Common myeloid progenitor, CD34-positive (primary cell): ENCODE results near the gene C1orf232.

ENCODE experiments used
- CTCF ChIA-PET: fragments of 350-600 bp; sonication (Branson Sonifier 250); formaldehyde crosslinking; loops from one replicate; lab custom pipeline; 2021; ENCODE audit warnings: antibody characterized with exemption; lab: Charles Lee
- POLR2A ChIA-PET: fragments of 350-600 bp; sonication (Branson Sonifier 250); formaldehyde crosslinking; loops from one replicate; lab custom pipeline; 2021; ENCODE audit warnings: antibody characterized with exemption; lab: Charles Lee
- DNase-seq, 3 donors: peaks; one replicate each; pipeline versions ENCODE4 v3.0.0 to v3.0.0-alpha.2; 2013
- H3K27ac ChIP-seq, 2 experiments: 1 replicate in 1 of 2; 2 replicates in 1 of 2; pipeline ENCODE4 v1.7.0; 2013; ENCODE audit warnings: inconsistent platforms in 2 of 2, low read length in 2 of 2, mild to moderate bottlenecking in 2 of 2, low read depth in 1 of 2, moderate library complexity in 1 of 2; ENCODE audit not compliant: severe bottlenecking in 2 of 2, insufficient read depth in 1 of 2, poor library complexity in 1 of 2
- H3K27me3 ChIP-seq, 5 experiments: replicated peaks in 2 of 5; 1 replicate in 3 of 5; 2 replicates in 2 of 5; pipeline versions ENCODE4 v1.6.1 to v1.7.0; 2013; ENCODE audit warnings: low read length in 4 of 5, mild to moderate bottlenecking in 2 of 5, moderate library complexity in 2 of 5, inconsistent platforms in 1 of 5; ENCODE audit not compliant: insufficient read depth in 5 of 5, control insufficient read depth in 4 of 5
- H3K36me3 ChIP-seq, 4 experiments: 1 replicate in 2 of 4; 2 replicates in 2 of 4; pipeline versions ENCODE4 v1.6.1 to v1.7.0; 2013; ENCODE audit warnings: low read length in 3 of 4, control low read depth in 1 of 4, mild to moderate bottlenecking in 1 of 4; ENCODE audit not compliant: control insufficient read depth in 4 of 4, insufficient read depth in 4 of 4
- H3K4me1 ChIP-seq, 4 experiments: 1 replicate in 3 of 4; 2 replicates in 1 of 4; pipeline versions ENCODE4 v1.6.1 to v1.7.1; 2013; ENCODE audit warnings: low read length in 3 of 4, mild to moderate bottlenecking in 3 of 4, control low read depth in 1 of 4, inconsistent platforms in 1 of 4, moderate library complexity in 1 of 4; ENCODE audit not compliant: control insufficient read depth in 4 of 4, insufficient read depth in 4 of 4; ENCODE audit errors: control extremely low read depth in 1 of 4
- H3K4me3 ChIP-seq, 7 experiments: 1 replicate in 4 of 7; 2 replicates in 3 of 7; pipeline versions ENCODE4 v1.5.1 to v1.7.0; 2013; ENCODE audit warnings: mild to moderate bottlenecking in 7 of 7, low read length in 6 of 7, moderate library complexity in 6 of 7, inconsistent platforms in 2 of 7, low read depth in 2 of 7, control low read depth in 1 of 7; ENCODE audit not compliant: insufficient read depth in 4 of 7, control insufficient read depth in 1 of 7; ENCODE audit errors: extremely low read depth in 1 of 7
- H3K9me3 ChIP-seq, 5 experiments: 1 replicate in 4 of 5; 2 replicates in 1 of 5; pipeline versions ENCODE4 v1.6.1 to v1.7.1; 2013; ENCODE audit warnings: low read length in 4 of 5, mild to moderate bottlenecking in 2 of 5, inconsistent platforms in 1 of 5, low read depth in 1 of 5, moderate library complexity in 1 of 5; ENCODE audit not compliant: control insufficient read depth in 4 of 5, insufficient read depth in 2 of 5; ENCODE audit errors: control extremely low read depth in 1 of 5
- WGBS: methylation state at CpG from one replicate; pipeline ENCODE4 v1.1.5; 2013; ENCODE audit not compliant: insufficient coverage; 5-methylcytosine and 5-hydroxymethylcytosine counted together

The C1orf232 gene

GRCh38 chr1:26189751-26190275 is 21.1 kb upstream of the C1orf232 start:
- 100% methylated on average over 4 of the region's 7 CpGs for WGBS
- ChIA-PET POLR2A (interaction anchor here (0.6 kb wide), 1 partner anchor 40 kb away, joined by 3 read pairs; no protein-coding TSS in a partner anchor), CTCF (interaction anchor here (0.6 to 2.6 kb wide), 16 partner anchors 9 to 1267 kb away, joined by 3 to 12 read pairs (median 4); partner anchors contain the start of genes CD52, CEP85, CNKSR1 and ZNF593)
- no peaks in the 10 kb centered on the region for H3K27me3 ChIP-seq
- no peak overlapping the region for H3K27ac ChIP-seq
- peak in 2 of 3 donors; percentile 21 to 29 for DNase-seq
- H3K9me3 ChIP-seq: no peaks in the 10 kb centered on the region
- no peaks in the 10 kb centered on the region for H3K4me1 ChIP-seq
- no peak overlapping the region for H3K4me3 ChIP-seq
- H3K36me3 ChIP-seq: peaks cover 0 to 5% (median 0%) of the 10 kb centered on the region in 4 experiments

GRCh38 chr1:26189331-26189730 is 20.6 kb upstream of the C1orf232 start:
- peaks cover 0 to 5% (median 2%) of the 10 kb centered on the region in 4 experiments for H3K36me3 ChIP-seq
- no peaks in the 10 kb centered on the region for H3K9me3 ChIP-seq
- POLR2A ChIA-PET: interaction anchor here (0.6 kb wide), 1 partner anchor 41 kb away, joined by 3 read pairs; no protein-coding TSS in a partner anchor
- no peaks in the 10 kb centered on the region for H3K4me1 ChIP-seq
- CTCF ChIA-PET: interaction anchor here (0.9 to 2.6 kb wide), 12 partner anchors 8 to 133 kb away, joined by 3 to 12 read pairs (median 4); partner anchors contain the start of genes CEP85 and ZNF593
- 96% methylated on average over 6 of the region's 6 CpGs for WGBS
- no peak for DNase-seq
- no peak overlapping the region for H3K27ac ChIP-seq
- no peaks in the 10 kb centered on the region for H3K27me3 ChIP-seq
- H3K4me3 ChIP-seq: no peak overlapping the region

- no peaks in the 10 kb centered on the region for H3K27me3 ChIP-seq
- H3K36me3 ChIP-seq: peaks cover 0 to 7% (median 2%) of the 10 kb centered on the region in 4 experiments
- H3K9me3 ChIP-seq: no peaks in the 10 kb centered on the region
- ChIA-PET CTCF (interaction anchor here (1.0 to 2.6 kb wide), 6 partner anchors 18 to 143 kb away, joined by 3 to 12 read pairs (median 4); partner anchors contain the start of genes CEP85, SLC30A2 and ZNF593), POLR2A (no interaction called here)
- no peak overlapping the region for H3K4me3 ChIP-seq
- no peaks in the 10 kb centered on the region for H3K4me1 ChIP-seq
- no peak for DNase-seq
- WGBS: 99% methylated on average over 6 of the region's 8 CpGs
- no peak overlapping the region for H3K27ac ChIP-seq
Observed at GRCh38 chr1:26188477-26188876, 19.7 kb upstream of the C1orf232 start.

GRCh38 chr1:26187882-26188281 is 19.1 kb upstream of the C1orf232 start:
- CTCF ChIA-PET: interaction anchor here (0.8 to 2.2 kb wide), 5 partner anchors 11 to 176 kb away, joined by 3 to 7 read pairs (median 3); partner anchors contain the start of genes CNKSR1 and SLC30A2
- H3K4me1 ChIP-seq: no peaks in the 10 kb centered on the region
- no peaks in the 10 kb centered on the region for H3K9me3 ChIP-seq
- WGBS: 100% methylated on average over 3 of the region's 6 CpGs
- no peak overlapping the region for H3K4me3 ChIP-seq
- no peaks in the 10 kb centered on the region for H3K27me3 ChIP-seq
- peaks cover 0 to 12% (median 2%) of the 10 kb centered on the region in 4 experiments for H3K36me3 ChIP-seq
- DNase-seq: no peak
- POLR2A ChIA-PET: no interaction called here
- no peak overlapping the region for H3K27ac ChIP-seq

GRCh38 chr1:26184883-26185282 is 16.1 kb upstream of the C1orf232 start:
- ChIA-PET CTCF (interaction anchor here (1.5 kb wide), 1 partner anchor 11 kb away, joined by 3 read pairs; no protein-coding TSS in a partner anchor), POLR2A (no interaction called here)
- peaks cover 0 to 29% (median 2%) of the 10 kb centered on the region in 4 experiments for H3K36me3 ChIP-seq
- no peak overlapping the region for H3K27ac ChIP-seq
- H3K4me1 ChIP-seq: no peaks in the 10 kb centered on the region
- WGBS: 98% methylated on average over 16 of the region's 21 CpGs
- H3K4me3 ChIP-seq: no peak overlapping the region
- no peaks in the 10 kb centered on the region for H3K9me3 ChIP-seq
- DNase-seq: no peak
- no peaks in the 10 kb centered on the region for H3K27me3 ChIP-seq

- H3K4me1 ChIP-seq: no peaks in the 10 kb centered on the region
- no peak overlapping the region for H3K4me3 ChIP-seq
- 100% methylated on average over 6 of the region's 7 CpGs for WGBS
- H3K27ac ChIP-seq: no peak overlapping the region
- ChIA-PET CTCF (interaction anchor here (0.7 to 1.5 kb wide), 2 partner anchors 10 to 22 kb away, joined by 3 read pairs; no protein-coding TSS in a partner anchor), POLR2A (no interaction called here)
- H3K36me3 ChIP-seq: peaks cover 0 to 29% (median 2%) of the 10 kb centered on the region in 4 experiments
- no peak for DNase-seq
- no peaks in the 10 kb centered on the region for H3K27me3 ChIP-seq
- H3K9me3 ChIP-seq: no peaks in the 10 kb centered on the region
Observed at GRCh38 chr1:26184086-26184485, 15.3 kb upstream of the C1orf232 start.

GRCh38 chr1:26182383-26182696 is 13.6 kb upstream of the C1orf232 start:
- no peaks in the 10 kb centered on the region for H3K9me3 ChIP-seq
- H3K36me3 ChIP-seq: peaks cover 0 to 27% (median 2%) of the 10 kb centered on the region in 4 experiments
- H3K27me3 ChIP-seq: no peaks in the 10 kb centered on the region
- 96% methylated on average over 7 of the region's 7 CpGs for WGBS
- POLR2A ChIA-PET: interaction anchor here (0.5 kb wide), 1 partner anchor 339 kb away, joined by 4 read pairs; no protein-coding TSS in a partner anchor
- H3K27ac ChIP-seq: no peak overlapping the region
- peaks cover 0 to 10% (median 0%) of the 10 kb centered on the region in 4 experiments for H3K4me1 ChIP-seq
- no peak for DNase-seq
- no peak overlapping the region for H3K4me3 ChIP-seq
- CTCF ChIA-PET: interaction anchor here (0.6 to 1.0 kb wide), 2 partner anchors 9 to 14 kb away, joined by 3 read pairs; no protein-coding TSS in a partner anchor
